BE2C (cell line): ENCODE data around the gene RIMS3.

ENCODE experiments used
- DNase-seq: peaks from one replicate; pipeline ENCODE4 v3.0.0-alpha.2; 2020
- H3K27me3 ChIP-seq: fragments of 250-450 bp; sonication (Bioruptor Pico); 2 replicates; pipeline ENCODE4 v1.5.1; 2020; ENCODE audit warnings: mild to moderate bottlenecking
- H3K36me3 ChIP-seq: fragments of 250-450 bp; sonication (Bioruptor Pico); 2 replicates; pipeline ENCODE4 v1.5.1; 2020; ENCODE audit warnings: mild to moderate bottlenecking
- H3K4me1 ChIP-seq: fragments of 250-450 bp; sonication (Bioruptor Pico); 2 replicates; pipeline ENCODE4 v1.5.1; 2020
- H3K4me3 ChIP-seq: 2 replicates; pipeline ENCODE4 v1.5.1; 2011; ENCODE audit warnings: low read depth, low read length
- H3K9me3 ChIP-seq: fragments of 250-450 bp; sonication (Bioruptor Pico); 2 replicates; pipeline ENCODE4 v1.5.1; 2020
- CTCF ChIP-seq: IDR thresholded peaks from 2 replicates; pipeline ENCODE4 v1.5.1; 2012; ENCODE audit warnings: mild to moderate bottlenecking, low read depth, low read length

RIMS3 gene

GRCh38 chr1:40701684-40702083 lies 36.2 kb upstream of the RIMS3 start:
- TF ChIP-seq CTCF, result no peak
- Histone ChIP-seq H3K9me3 (no peaks in the 10 kb centered on the region), H3K27me3 (no peaks in the 10 kb centered on the region), H3K4me1 (no peaks in the 10 kb centered on the region), H3K4me3 (no peak overlapping the region), H3K36me3 (no peaks in the 10 kb centered on the region)
- DNase-seq, result no peak

GRCh38 chr1:40699787-40700186 lies 34.3 kb upstream of the RIMS3 start:
- Histone ChIP-seq H3K4me1 (no peaks in the 10 kb centered on the region), H3K36me3 (no peaks in the 10 kb centered on the region), H3K27me3 (no peaks in the 10 kb centered on the region), H3K4me3 (no peak overlapping the region), H3K9me3 (no peaks in the 10 kb centered on the region)
- no peak for DNase-seq
- no peak for TF ChIP-seq CTCF

GRCh38 chr1:40697436-40697835 lies 32.0 kb upstream of the RIMS3 start:
- no peak for DNase-seq
- H3K4me3 ChIP-seq, result no peak overlapping the region
- H3K36me3 ChIP-seq, result no peaks in the 10 kb centered on the region
- no peaks in the 10 kb centered on the region; the same call in 1 of the 2 replicates for H3K4me1 ChIP-seq
- no peak for TF ChIP-seq CTCF
- H3K9me3 ChIP-seq, result no peaks in the 10 kb centered on the region
- H3K27me3 ChIP-seq, result no peaks in the 10 kb centered on the region

- no peaks in the 10 kb centered on the region for H3K27me3 ChIP-seq
- H3K36me3 ChIP-seq, result no peaks in the 10 kb centered on the region
- DNase-seq, result no peak
- H3K9me3 ChIP-seq, result no peaks in the 10 kb centered on the region
- TF ChIP-seq CTCF, result no peak
- no peak overlapping the region for H3K4me3 ChIP-seq
- no peaks in the 10 kb centered on the region; the same call in 1 of the 2 replicates for H3K4me1 ChIP-seq
Observed at GRCh38 chr1:40696294-40696693, 30.8 kb upstream of the RIMS3 start.

GRCh38 chr1:40694353-40694874 lies 28.9 kb upstream of the RIMS3 start:
- Histone ChIP-seq H3K4me3 (no peak overlapping the region), H3K4me1 (no peaks in the 10 kb centered on the region; the same call in none of the 2 replicates), H3K27me3 (no peaks in the 10 kb centered on the region), H3K36me3 (no peaks in the 10 kb centered on the region; the same call in 1 of the 2 replicates), H3K9me3 (no peaks in the 10 kb centered on the region)
- DNase-seq, result no peak
- TF ChIP-seq CTCF, result no peak

- no peaks in the 10 kb centered on the region for H3K9me3 ChIP-seq
- no peak overlapping the region for H3K4me3 ChIP-seq
- H3K27me3 ChIP-seq, result no peaks in the 10 kb centered on the region
- H3K36me3 ChIP-seq, result no peaks in the 10 kb centered on the region; the same call in 1 of the 2 replicates
- no peak for TF ChIP-seq CTCF
- H3K4me1 ChIP-seq, result no peaks in the 10 kb centered on the region; the same call in none of the 2 replicates
- no peak for DNase-seq
Observed at GRCh38 chr1:40693425-40693824, 27.9 kb upstream of the RIMS3 start.
